ENCODE data around the gene APCDD1L.
A peak's percentile ranks its signal among the peaks of the same experiment; 100 is the strongest.

The APCDD1L gene

DNA sequence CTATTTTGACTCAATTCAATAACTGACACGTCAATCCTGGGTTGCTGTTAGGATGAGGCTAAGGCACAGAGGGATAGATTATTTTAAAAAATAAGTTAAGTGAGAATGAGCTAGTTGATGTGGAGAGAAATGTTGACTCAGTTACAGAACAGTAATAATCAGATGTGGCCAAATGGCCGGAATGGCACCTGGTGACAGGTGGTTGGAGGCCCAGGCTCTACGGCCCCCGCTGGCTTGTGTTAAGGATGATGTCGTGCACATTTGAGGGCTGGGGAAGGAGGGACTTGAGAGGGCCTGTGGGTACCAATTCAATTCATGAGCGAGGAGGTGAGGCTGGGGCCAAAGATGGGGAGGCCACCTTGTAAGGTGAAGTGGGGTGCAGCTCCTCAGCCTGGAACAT, 31.7 kb downstream of the APCDD1L start:
- DNase-seq = no peak

DNA sequence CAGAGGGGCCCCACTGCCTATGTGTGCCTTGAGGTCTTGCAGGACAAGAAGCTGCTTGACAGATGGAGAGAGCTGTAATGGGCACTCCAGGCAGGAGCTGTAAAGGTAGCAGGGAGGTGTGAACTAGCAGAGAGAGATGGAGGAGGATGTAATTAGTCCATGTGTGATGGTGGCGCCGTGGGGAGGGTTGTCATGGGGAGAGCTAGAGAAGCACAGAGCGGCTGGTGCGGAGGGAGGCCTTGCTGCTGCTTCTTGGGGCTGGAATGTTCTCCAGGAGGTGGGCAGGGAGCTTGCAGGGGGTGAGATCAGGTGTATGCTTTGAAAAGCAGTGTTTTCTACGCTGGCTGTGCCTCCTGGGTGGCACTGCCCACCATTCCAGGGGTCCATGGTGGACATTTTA, 32.1 kb downstream of the APCDD1L start:
- DNase-seq = no peak

DNA sequence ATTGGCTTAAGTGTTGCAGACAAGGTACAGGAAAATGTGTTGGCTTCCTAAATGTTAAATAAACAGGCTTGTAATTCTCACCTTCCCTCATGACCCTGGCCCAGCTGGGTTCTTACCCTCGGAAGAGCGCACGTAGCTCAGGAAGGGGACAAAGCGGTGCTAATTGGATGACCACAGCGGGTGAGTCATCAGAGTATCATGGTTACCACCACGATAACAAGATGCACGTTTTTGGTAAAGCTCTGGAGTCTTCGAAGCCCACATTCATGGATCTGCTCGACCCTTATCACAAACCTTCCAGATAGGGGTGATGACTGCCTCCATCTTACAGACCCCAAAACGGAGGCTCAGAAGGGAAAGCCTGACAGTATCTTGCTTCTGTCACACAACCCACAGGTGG, 32.8 kb downstream of the APCDD1L start:
- DNase-seq = no peak

DNA sequence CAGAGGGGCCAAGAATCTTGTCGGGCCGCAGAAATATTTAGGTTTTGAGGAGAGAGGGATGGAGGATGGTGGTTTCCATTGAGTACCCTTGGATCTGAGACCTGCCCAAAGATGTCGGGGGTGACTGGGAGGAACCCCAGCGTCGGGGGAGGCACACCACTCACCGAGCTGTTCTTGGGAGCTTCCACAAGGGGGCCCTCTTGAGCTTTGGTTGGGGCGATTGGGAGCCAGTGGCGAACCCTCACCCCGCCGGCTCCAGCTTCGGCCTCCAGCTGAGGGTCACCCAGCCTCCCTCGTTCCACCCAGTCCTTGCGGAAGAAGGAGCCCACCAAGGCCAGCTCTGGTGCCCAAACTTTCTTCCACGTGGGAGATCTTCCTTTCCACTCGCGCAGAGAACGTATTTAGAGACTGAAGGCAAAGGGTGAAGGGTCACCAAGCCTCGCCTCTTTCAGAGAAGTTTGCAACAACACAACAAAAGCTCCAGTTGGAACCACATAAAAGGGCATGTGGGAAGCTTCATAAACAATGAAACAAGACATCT, 33.6 kb downstream of the APCDD1L start:
- DNase-seq = no peak

DNA sequence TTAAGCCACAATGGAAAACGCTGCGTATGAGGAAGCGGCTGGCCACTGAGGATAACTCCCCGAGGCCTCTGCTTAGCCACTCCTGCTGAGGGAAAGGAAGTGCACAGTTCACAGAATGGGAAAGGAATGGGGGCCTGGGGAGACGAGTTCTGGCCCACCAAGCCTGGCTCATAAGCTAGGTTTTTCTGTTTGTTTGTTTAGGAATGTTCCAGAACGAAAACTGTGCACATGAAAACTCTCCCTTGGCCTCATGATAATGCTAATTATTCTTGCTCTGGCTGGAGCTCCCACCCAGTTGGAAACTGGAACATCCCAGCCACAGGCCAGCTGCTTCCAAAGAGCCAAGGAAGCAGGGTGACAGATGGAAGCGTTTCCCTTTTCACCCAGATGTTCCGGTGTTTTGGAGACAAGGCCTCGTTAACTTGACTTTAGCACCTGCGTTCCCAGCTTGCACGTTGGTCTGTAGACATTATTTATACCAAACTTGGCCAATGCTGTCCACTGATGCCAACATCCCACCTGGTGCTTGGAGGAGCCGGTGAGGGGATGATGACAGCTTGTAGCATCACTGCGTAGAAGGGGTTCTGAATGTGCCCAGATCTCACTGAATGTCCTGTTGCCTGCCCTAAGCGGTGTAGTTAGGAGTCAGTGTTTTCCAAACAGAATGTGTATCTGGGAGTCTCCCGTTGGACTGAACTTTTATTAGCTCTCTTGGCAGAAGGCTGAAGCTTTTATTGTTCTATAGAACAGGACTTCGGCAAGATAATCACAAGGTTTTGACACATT, 34.5 kb downstream of the APCDD1L start:
- DNase-seq = peak; percentile 97

DNA sequence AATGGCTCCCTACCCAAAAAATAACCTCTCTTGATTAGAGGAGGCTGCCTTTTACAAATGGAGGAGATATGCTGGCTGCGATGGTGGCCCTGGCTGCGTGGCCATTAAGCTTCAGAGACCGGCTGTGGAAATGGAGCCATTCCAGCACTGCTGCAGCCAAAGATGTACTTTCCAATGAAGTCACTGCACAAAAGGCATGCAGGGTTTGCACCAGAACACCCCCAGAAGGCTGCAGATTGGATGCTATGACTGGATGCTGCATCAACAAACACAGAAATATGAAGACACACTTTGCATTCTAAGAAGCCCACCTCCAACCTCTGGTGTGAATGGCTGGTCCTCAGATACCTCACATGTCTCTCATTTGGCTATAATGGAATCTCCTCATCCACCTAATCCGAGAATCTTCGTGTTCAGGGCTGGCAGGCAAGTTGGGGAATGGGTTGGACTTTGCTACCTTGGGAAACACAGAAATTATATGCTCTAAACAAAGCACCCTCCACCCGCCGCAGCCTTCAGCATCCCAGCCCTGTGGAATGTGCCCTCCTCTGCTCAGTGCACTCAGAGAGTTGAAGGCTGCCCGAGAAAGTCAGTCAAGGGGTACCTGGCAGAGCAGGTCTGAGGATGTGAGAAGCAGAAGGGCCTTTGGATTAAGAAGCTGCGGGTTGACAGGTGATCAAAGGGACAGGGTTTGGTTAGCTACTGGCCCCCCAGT, 35.3 kb downstream of the APCDD1L start:
- DNase-seq = no peak

DNA sequence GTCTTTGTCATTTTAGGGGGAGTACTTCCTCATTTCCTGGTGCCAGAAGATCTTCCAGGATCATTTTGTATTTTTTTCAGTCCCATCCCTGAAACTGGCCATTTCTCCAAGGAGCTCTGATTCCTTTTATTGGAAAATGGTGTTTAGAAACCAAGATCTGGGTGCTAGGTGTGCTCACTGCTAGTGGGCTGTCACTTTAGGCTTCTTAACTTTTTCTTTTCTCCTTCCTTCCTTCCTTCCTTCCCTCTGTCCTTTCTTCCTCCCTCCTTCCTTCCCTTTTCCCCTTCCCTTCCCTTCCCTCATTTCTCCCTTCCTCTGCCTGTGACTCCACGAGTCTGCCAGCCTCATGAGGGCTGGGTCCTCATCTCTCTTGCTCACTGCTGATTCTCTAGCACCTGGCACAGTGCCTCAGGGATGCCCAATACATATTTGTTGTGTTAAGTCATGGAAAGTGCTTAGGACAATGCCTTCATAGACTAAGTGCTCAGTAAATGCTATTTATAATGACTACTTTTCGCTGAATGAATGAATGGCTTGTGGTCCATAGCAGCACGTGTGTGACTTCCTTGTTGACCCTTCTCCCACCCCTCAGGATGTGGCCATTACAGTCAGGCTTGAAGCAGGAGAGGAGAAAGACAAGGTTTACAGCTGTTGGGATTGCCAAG, 36.9 kb downstream of the APCDD1L start:
- DNase-seq = no peak

DNA sequence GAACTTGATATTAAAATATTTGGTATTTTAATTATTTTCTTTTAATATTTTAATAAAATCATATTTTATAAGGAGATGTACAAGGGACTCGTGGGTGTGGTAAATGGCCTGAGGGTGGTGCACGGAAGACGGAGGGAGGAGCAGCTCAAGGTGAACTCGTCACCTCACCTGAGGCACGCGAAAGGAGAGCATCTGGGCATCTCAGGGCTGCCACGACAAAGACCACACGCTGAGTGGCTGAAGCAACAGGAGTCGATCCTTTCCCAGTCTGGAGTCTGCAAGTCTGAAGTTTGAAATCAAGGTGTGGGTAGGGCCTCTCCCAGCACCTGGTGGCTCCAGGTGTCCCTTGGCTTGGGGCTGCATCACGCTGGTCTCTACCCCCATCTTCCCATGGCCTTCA, 39.7 kb downstream of the APCDD1L start:
- DNase-seq = no peak

DNA sequence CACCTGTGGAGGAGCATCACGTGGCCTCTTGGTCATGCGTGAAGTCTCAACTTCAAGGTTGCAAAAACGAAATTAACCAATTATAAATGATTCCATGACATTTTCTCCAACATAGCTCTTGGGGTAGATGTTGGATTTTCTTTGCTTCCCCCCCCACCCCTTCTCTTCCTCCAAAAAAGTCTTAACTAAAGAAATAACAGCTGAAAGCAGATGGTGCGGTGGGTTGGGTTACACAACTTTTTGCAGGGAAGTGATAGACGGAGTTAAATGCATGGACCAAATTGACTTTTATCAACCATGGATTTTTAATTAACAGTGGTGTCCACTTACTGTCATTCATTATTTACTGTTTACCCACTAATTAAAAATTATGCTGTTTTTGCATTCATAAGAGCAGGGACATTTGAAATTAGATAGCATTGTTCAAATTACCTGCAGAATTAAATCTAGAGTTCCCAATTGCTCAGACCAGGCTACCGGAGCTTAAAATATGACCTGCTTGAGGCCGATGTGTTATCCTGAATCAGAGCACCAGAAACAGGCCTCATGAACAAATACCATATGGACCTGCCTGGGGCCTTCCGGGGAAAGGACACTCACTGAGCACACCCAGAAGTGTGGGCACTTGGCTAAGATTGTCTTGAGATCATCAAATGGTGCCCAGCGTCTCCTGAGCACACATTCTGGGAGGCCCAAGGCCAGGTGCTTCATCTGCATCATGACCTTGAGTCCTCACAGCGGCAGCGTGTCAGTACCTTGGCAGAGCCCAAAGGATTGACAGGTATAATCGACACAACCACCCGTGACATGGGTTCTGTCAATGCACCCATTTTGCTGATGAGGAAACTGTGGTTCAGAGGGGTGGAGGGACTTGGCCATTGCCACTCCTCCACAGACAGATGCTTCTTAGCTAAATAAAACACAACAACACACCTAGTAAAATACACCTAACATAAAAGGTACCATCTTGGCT, 41.5 kb downstream of the APCDD1L start:
- DNase-seq = peak; percentile 45

DNA sequence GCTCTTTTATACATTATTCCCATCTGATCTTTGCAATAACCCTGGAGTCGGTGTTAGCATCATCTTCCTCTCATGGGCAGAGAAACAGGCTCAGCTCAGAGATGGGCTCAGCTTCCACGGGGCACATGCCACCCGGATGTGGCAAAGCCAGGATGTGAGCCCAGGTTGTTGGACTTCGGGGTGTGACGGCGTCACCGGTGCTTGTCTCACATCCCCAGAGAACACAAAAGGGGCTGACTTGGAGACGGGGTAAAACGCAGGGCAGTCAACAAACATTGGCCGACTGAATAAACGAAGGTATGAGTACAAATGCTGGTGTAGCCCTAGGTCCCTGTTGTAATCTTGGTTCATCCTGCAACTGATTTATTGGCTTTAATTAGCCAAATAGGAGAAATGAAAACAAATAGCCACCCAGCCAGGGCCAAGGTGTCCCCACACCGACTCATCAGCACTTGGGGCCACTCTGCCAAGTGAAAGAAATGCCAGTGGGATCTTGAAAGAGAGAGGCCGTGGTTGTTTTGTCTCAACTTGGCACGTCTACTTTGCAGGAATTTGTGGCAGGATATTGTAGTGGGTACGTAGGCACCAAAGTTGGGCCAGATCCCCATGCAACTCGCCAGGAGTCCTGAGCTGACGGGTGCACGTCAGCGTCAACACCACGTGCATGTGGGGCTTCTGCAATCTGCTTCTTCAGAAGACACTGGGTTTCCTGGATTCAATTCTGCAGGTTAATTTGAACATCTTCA, 42.8 kb downstream of the APCDD1L start:
- no peak for DNase-seq

DNA sequence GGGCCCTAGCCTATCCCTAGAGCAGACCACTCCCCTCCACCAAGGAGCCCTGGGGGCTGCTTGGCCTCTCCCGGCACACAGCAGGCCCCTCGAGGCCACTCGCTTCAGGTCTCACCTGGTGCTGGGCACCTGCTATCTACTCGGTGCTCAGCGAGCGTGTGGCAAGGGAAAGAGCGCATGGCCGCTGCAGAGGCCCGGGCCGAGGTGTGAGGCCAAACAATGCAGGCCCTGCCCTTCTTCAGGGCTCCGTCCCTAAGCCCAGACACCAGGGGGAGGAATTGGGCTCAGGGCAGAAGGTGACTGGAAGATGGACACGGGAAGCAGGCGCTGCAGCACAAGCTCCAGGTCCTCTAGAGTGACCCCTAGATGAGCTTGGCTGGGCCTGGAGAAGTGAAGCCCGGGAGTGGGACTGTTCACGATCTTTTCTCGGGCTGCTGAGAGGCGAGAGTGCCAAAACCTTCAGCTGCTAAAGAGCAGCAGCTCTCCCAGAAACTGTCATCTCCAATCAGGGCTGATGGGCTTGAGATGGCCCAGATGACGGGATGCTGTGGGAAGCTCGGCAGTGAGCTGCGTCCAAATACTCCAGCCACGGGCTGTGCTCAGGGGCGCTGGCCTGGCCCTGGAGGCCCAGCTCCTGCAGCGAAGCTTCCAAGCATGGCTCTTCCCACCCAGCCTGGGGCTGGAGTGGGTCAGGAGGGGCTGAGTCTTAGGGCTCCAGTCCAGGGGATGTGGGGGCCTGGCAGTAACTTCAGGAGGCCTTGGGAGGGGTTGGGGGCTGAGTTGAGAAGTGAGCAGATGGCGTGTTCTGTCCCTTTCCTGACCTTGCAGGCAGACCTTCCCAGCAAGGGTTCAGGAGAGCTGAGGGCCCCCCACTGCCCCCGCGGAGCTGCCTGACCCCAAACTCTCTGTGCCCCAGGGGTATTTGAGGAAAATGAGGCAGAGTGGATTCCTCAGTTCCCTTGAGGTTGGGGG, 43.7 kb downstream of the APCDD1L start:
- DNase-seq = no peak

DNA sequence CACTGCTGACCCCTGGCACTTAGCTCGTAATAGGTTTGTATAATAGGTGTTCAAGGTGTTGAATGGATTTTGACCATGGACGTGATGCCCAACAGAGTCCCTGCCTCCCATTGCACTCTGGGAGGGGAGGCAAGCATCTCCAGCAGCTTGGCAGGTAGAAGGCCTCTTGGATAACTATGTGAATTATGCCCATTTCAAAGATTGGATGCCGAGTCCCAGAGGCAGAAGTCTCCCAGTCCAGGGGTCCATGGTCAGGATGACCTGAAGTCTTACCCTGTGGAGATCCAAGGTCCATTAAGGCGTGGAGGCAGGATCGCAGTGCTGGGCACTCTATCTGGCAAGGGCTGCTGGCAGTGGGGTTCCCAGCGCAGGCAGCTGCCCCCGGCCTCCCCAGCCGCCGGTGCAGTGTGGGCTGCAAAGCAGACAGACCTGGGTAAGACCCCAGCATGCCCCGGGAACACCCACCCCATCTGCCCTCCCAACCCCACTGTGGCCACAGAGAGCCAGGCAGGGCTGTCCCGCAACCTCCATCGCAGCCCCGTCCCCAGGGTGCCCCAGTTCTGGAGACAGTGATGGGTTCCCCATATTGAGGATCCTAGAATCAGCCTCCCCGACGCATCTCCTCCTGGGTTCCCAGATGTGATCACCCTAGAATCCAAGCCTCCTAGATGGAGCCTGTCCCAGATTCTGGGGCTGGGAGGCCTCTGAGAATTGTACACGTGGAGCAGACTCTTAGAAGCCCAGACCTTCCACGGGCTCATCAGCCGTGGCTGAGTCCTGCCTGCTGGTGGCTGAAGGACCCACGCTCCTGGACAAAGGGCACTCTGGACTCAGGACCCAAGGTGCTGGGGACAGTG, 44.6 kb downstream of the APCDD1L start:
- DNase-seq = no peak

DNA sequence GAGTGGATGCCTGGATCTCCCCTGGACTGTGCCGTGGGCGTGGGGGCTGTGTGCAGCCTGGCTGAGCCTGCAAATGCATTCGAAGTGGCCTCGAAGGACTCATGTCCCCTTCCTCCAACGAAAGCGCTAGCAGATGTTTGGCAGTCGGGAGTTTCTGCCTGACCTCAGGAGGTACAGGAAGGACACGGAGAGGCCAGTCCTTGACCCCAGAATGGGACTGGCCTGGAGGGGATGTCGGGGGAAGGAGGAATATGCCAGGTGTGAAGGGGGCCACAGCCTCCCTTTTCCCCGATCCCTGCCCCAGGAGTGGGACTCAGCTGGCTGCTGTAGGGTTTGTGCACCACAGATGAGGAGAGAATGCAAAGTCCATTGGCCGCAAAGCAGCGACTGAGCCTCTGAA, 45.6 kb downstream of the APCDD1L start:
- no peak for DNase-seq

DNA sequence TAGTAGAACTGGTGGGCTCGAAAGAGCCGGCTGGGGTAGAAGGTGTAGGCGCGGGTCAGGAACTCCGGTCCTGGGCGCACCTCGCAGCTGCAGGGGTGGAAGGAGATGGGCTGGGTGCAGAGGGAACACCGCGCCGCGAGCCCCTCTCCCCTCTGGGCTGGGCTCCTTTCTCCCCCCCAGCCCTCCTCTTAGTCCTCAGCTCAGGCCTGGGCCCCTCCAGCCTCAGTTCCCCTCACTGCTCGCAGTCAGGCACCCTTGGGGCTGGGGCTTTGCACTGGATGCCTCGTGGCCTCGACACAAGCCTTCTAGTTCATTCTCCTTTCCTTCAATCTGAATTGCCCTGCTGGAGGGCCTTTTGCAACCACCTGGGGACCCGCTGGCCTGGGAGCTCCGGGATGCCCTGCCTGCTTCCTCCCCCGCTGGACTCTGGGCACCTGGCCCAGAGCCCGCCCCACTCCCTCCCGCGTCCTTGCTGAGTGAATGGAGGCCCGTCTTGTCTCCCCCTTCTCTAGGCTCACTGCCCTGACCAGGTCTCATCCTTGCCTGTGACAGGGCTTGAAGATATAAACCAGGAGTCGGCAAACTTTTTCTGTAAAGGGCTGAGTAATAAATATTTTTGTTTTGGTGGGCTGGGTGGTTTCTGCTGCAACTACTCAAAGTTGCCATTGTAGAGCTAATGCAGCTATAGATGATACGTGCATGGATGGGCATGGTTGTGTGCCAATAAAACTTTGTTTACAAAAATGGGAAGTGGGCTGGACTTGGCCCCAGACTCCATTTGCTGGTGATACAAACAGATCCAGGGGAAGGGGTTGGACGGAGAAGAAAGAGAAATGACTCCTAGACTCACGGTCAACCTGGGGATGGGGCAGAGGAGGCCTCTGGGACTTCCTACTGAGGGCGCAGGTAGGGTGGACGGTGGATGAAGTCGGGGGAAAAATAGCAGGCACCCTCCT, 47.3 kb downstream of the APCDD1L start:
- DNase-seq = no peak

DNA sequence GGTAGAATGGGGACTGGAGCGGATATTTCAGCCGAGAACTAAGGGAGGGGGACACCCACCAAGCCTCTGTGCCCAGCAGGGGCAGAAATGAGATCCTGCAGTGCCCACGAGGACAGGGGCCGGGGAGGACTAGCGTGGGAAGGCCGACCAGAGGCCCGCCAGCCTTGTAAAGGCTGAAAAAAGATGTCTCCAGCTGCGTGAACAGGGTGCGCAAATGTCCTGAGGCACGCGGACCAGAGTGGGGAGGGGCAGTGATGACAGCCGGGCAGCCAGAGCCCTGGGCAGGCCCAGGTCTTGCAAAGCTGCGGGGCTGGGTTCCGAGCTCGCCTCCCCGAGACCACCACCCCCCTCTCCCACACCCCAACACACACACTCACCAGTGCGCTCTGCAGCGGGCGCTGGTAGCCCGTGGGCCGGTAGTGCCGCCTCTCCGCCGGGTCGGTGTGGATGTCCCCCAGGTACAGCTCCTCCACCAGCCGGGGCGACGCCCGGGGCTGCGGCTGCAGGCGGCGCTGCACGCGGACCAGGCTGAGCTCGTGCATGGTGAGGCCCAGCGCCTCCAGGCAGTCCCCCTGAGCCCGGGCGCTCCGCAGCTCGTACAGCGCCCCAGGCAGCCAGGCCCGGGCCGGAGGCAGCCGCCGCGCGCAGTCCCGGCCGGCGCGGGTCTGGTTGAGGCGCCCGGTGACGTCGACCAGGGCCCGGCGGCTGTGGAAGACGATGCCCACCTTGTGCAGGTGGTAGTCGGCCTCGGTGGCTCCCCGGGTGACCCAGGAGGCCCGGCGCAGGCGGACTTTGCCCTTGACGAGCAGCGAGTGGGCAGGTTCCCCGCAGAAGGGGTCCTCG, 48.2 kb downstream of the APCDD1L start:
- no peak for DNase-seq

DNA sequence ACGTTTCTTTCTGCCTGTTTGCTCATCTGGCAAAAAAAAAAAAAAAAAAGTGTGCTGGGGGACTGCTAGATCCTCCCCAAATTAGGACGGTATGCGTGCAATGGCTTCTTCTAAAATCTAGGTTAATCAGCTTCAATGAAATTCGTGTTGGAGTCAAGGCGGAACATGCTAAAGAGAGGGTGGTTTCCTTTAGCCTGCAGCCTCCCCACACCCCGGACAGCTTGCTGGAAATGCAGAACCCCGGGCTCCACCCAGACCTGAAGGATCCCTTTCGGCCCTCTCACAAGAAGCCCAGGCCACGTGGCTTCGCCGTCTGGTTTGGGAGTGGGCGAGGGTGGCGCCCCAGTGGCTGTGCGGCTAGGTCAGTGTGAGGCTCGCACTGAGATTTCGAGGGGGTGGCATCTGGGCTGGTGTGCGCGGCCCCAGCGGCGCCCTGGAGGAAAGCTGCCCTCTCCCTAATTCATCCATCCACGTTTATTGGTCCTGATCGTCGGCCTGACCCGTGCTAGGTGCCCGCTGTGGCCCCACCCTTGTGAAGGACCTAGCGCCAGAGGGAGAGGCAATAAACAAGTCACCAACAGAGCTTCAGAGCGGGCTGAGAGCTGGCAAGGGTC, 49.0 kb downstream of the APCDD1L start:
- DNase-seq = no peak

DNA sequence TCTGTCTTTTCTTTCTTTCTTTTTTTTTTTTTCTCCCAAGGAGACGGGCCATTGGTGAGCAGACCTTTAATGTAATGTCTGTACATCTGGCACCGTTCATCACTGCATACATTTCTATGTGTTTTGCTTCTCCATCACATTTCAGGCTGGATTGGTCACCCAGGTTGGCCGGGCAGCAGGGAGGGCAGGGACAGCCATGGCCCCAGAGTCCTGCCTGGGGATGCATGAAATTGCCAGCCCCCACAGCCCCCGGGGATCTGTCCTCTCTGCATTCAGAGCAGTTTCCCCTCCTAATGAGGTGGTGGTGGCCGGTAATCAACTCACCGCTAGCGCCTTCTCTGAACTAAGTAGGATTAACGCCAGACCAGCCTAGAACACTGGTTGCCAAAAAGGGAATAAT, 50.4 kb downstream of the APCDD1L start:
- no peak for DNase-seq

Data from NCI-H2171 (cell line).